SKM-1 (cell line): ENCODE results near the gene CAB39L.
"Not testable (repeated sequence)": the region's sequence is repeated elsewhere in the genome, so short reads cannot be mapped to it uniquely, and the experiment has no call there.

Experiments used
- DNase-seq: peaks from one replicate; lab custom pipeline; 2025; ENCODE audit not compliant: unreplicated experiment; lab: John Stamatoyannopoulos, UW

The CAB39L gene

DNA sequence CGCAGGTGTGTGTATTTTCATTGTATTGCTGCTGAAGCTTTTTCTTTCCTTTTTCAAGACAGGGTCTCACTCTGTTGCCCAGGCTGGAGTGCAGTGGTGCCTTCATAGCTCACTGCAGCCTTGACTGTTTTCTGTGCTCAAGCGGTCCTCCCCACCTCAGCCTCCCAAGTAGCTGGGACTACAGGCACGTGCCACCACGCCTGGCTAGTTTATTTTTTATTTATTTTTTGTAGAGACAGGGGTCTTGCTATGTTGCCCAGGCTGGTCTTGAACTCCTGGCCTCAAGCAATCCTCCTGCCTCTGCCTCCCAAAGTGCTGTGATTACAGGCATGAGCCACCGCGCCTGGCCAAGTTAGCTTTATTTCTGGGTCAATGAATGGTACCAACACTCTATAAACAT lies 149.1 kb downstream of the CAB39L start:
- not testable (repeated sequence) for DNase-seq

GRCh38 chr13:49292742-49293486 lies 150.9 kb downstream of the CAB39L start:
- DNase-seq: no peak

- no peak for DNase-seq
Measured at GRCh38 chr13:49288458-49288857, 155.4 kb downstream of the CAB39L start.

GRCh38 chr13:49287995-49288394 lies 155.9 kb downstream of the CAB39L start:
- no peak for DNase-seq

DNA sequence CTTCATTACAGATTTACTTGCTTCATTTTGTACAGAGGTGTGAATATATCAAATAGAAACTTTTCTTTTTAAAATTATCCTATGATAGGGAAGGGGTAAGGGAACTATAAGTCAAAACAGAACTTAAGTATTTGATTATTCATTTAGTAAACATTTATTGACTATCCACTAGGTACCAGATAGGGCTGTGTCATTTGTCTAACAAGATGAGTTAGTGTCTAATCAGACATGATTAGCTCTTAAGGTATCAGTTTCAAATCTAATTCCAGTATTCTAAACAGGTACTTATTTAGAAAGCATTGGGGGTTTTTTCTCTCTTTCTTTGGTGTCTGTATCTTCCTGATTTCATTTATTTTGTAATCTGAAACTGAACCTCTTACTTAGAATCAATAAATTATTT lies 164.0 kb downstream of the CAB39L start:
- DNase-seq: no peak

DNA sequence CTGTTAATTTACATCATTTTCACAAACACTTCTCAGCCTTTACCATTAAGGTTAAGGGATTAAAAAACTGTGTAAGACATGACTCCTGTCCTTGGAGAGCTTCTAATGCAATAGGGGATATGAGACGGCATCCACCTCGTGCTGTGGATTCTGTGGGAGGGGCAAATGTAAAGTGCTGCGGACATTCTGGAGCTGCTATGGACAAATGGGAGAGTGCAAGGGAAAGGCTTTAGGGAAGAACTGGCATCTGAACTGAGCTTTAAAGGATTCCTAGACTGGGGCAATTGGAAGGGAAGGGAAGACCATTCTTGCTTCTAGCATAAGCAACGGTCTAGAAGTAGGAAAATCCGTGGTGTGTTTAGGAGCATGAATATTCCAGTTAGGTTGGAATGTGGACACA lies 164.8 kb downstream of the CAB39L start:
- no peak for DNase-seq

DNA sequence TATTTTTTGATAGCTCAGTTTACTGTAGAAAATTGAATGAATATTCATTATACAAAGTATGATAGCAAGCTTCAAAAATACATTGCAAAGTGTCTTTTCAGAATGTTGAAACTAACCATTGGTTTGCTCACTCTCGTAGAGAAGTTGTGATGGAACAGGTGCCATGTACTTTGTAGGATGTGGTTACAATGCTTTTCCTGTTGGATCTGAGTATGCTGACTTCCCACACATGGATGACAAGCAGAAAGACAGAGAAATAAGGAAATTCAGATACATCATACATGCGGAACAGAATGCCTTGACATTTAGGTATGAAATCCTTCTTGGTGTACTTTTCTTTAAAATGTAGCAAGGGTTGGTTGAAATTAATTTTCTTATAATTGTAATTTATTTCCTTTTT lies 165.7 kb downstream of the CAB39L start:
- DNase-seq: no peak

DNA sequence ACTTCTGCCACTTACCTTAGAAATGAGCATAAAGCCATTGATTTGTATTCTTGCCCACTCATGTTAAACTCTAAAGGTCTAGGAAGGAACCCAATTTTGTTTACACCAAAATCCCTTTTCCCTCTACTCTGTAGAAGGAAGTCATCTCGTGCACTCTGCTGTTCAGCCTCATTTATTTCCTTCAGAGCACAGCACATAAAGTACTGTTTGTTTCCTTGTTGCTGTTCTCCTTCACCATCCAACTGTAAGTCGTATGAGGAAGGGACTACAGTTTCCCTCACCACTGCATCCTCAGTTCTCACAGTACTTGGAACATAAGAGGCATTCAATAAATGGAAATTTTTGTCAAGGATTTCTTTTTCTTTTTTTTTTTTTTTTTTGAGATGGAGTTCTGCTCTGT lies 171.6 kb downstream of the CAB39L start:
- no peak for DNase-seq

DNA sequence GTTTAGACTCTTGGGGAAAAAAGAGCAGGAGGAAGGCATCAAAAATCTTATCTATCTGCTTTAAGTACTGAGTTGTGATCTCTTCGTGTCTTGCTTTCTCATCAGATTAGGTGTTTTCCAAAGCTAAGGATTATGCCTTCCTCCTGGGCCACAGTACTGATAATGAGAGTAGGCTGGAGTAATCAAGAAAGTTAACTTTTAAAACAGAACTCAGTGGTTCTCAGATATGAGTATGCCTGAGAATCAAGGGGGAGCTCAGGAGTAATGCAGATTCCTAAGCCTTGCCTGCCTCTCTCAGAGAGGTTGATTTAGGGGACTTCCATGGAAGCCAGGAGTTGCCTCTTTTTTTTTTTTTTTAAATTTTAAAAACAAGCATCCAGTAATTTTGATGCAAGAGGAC lies 172.6 kb downstream of the CAB39L start:
- DNase-seq: no peak

GRCh38 chr13:49265822-49266221 lies 178.0 kb downstream of the CAB39L start:
- DNase-seq: no peak

DNA sequence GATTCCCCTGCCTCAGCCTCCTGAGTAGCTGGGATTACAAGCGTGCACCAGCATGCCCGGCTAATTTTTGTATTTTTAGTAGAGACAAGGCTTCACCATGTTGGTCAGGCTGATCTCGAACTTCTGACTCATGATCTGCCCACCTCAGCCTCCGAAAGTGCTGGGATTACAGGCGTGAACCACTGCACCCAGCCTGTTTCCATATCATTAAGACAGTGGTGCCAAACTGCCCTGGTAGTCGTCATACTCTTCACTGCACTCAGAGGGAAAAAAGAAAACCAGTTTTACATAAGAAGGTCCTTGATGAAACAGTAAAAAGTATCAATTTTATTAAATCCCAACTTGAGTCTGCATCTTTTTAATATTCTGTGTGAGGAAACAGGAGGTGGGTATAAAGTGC lies 181.2 kb downstream of the CAB39L start:
- no peak for DNase-seq

- DNase-seq: no peak
Measured at GRCh38 chr13:49259586-49259985, 184.3 kb downstream of the CAB39L start.
